ENCODE measurements around the gene SMAD4. TPM values are rescaled to one million over a fixed set of nuclear protein-coding genes. Genes with fewer than 3 reads are reported as not detected.

Gene SMAD4
- total RNA-seq, 2 donors from 2014 or later: 66.7 to 78.6 TPM

- no peak for DNase-seq
- Mint-ChIP-seq H3K27ac (no peak overlapping the region), H3K36me3 (ENCODE audit: low read depth) (no peaks in the 10 kb centered on the region), H3K4me3 (no peak overlapping the region), H3K27me3 (no peaks in the 10 kb centered on the region), H3K4me1 (no peaks in the 10 kb centered on the region)
- no peak for ATAC-seq
- no peaks in the 10 kb centered on the region for H3K9me3 ChIP-seq (ENCODE audit: control insufficient read depth, low read length, poor library complexity, severe bottlenecking)
Measured at GRCh38 chr18:51133580-51134160, 103.7 kb downstream of the SMAD4 start.

Other genes with a start within 250 kb of the SMAD4 start
- gene MRO, start 210.2 kb upstream of the SMAD4 start, total RNA-seq: not detected
- gene ME2, start 151.1 kb upstream of the SMAD4 start, total RNA-seq: 10 to 100 TPM; 26.7 to 34.2 TPM
- gene ELAC1, start 62.2 kb upstream of the SMAD4 start, total RNA-seq: 1 to 10 TPM; 4.4 to 5.6 TPM
- gene MEX3C, start 167.5 kb downstream of the SMAD4 start, total RNA-seq: 10 to 100 TPM; 54.0 to 71.1 TPM